SK-N-DZ (cell line): Measurements from ENCODE around the gene GJD3.

ENCODE experiments used
- DNase-seq: peaks from one replicate; pipeline ENCODE4 v3.0.0-alpha.2; 2015; ENCODE audit warnings: low spot score

GJD3 gene

GRCh38 chr17:40352237-40352778 is 12.2 kb downstream of the GJD3 start:
- DNase-seq, result no peak

GRCh38 chr17:40351359-40352236 is 12.9 kb downstream of the GJD3 start:
- no peak for DNase-seq

- DNase-seq, result peak; percentile 98
Measured at GRCh38 chr17:40350689-40351358, 13.7 kb downstream of the GJD3 start.

GRCh38 chr17:40349895-40350688 is 14.4 kb downstream of the GJD3 start:
- peak; percentile 97 for DNase-seq

- DNase-seq, result peak; percentile 51
Measured at GRCh38 chr17:40349477-40349894, 15.1 kb downstream of the GJD3 start.

GRCh38 chr17:40348562-40349476 is 15.7 kb downstream of the GJD3 start:
- DNase-seq, result no peak

GRCh38 chr17:40348136-40348504 is 16.4 kb downstream of the GJD3 start:
- no peak for DNase-seq

- no peak for DNase-seq
Measured at GRCh38 chr17:40347319-40348135, 17.0 kb downstream of the GJD3 start.

- no peak for DNase-seq
Measured at GRCh38 chr17:40346765-40347158, 17.8 kb downstream of the GJD3 start.

GRCh38 chr17:40345994-40346764 is 18.4 kb downstream of the GJD3 start:
- DNase-seq, result no peak

- DNase-seq, result no peak
Measured at GRCh38 chr17:40345161-40345993, 19.2 kb downstream of the GJD3 start.

GRCh38 chr17:40344421-40345160 is 19.9 kb downstream of the GJD3 start:
- DNase-seq, result no peak

GRCh38 chr17:40343219-40344119 is 21.1 kb downstream of the GJD3 start:
- DNase-seq, result no peak

- DNase-seq, result no peak
Measured at GRCh38 chr17:40342504-40343218, 21.9 kb downstream of the GJD3 start.

GRCh38 chr17:40341808-40342503 is 22.6 kb downstream of the GJD3 start:
- peak; percentile 91 for DNase-seq
